Hepatocyte (in vitro differentiated cells): ENCODE results near the gene P4HA3. TPM values are rescaled to one million over a fixed set of nuclear protein-coding genes. Genes with fewer than 3 reads are reported as not detected.

Experiments used
- DNase-seq: peaks from one replicate; pipeline ENCODE4 v3.0.0-alpha.2; 2016; ENCODE audit warnings: low spot score
- H2AFZ ChIP-seq: fragments of 200-600 bp; sonication (generic); 2 replicates; pipeline ENCODE4 v1.6.0; 2016; ENCODE audit warnings: antibody characterized with exemption, mild to moderate bottlenecking
- H3K27ac ChIP-seq: fragments of 200-600 bp; sonication (generic); 2 replicates; pipeline ENCODE4 v1.5.1; 2016; ENCODE audit warnings: mild to moderate bottlenecking
- H3K27me3 ChIP-seq: fragments of 200-600 bp; sonication (generic); 2 replicates; pipeline ENCODE4 v1.6.1; 2016
- H3K36me3 ChIP-seq: fragments of 200-600 bp; sonication (generic); replicated peaks from 2 replicates; pipeline ENCODE4 v1.5.1; 2016; ENCODE audit warnings: low read depth; ENCODE audit not compliant: insufficient read depth
- H3K4me1 ChIP-seq: fragments of 200-600 bp; sonication (generic); 2 replicates; pipeline ENCODE4 v1.5.1; 2016; ENCODE audit warnings: mild to moderate bottlenecking, moderate library complexity; ENCODE audit not compliant: insufficient read depth
- H3K4me2 ChIP-seq: fragments of 200-600 bp; sonication (generic); 2 replicates; pipeline ENCODE4 v1.6.0; 2016
- H3K4me3 ChIP-seq: fragments of 200-600 bp; sonication (generic); 2 replicates; pipeline ENCODE4 v1.5.1; 2016; ENCODE audit warnings: mild to moderate bottlenecking
- H3K79me2 ChIP-seq: fragments of 200-600 bp; sonication (generic); 2 replicates; pipeline ENCODE4 v1.6.0; 2017; ENCODE audit warnings: mild to moderate bottlenecking
- H3K9me2 ChIP-seq: fragments of 200-600 bp; sonication (generic); replicated peaks from 2 replicates; pipeline ENCODE4 v1.6.0; 2017; ENCODE audit warnings: mild to moderate bottlenecking; ENCODE audit not compliant: insufficient read depth
- H3K9me3 ChIP-seq: fragments of 200-600 bp; sonication (generic); 2 replicates; pipeline ENCODE4 v1.5.1; 2016; ENCODE audit warnings: low read depth, mild to moderate bottlenecking
- H4K20me1 ChIP-seq: fragments of 200-600 bp; sonication (generic); 2 replicates; pipeline ENCODE4 v1.6.0; 2016; ENCODE audit warnings: mild to moderate bottlenecking; ENCODE audit not compliant: insufficient read depth, poor library complexity, severe bottlenecking
- CTCF ChIP-seq: fragments of 200-600 bp; sonication (generic); IDR thresholded peaks from 2 replicates; pipeline ENCODE4 v1.5.1; 2016; ENCODE audit warnings: antibody characterized with exemption, mild to moderate bottlenecking; ENCODE audit not compliant: poor library complexity
- EZH2 ChIP-seq: fragments of 200-600 bp; sonication (generic); IDR thresholded peaks from 2 replicates; pipeline ENCODE4 v1.6.1; 2016; ENCODE audit warnings: antibody characterized with exemption, mild to moderate bottlenecking, borderline replicate concordance
- EZH2phosphoT487 ChIP-seq: fragments of 200-600 bp; sonication (generic); IDR thresholded peaks from one replicate; pipeline ENCODE4 v1.6.1; 2018; ENCODE audit warnings: antibody characterized with exemption, mild to moderate bottlenecking, low read depth, moderate library complexity; ENCODE audit not compliant: unreplicated experiment, severe bottlenecking
- WGBS: methylation state at CpG from one replicate; pipeline ENCODE4 v1.1.6; 2016; ENCODE audit warnings: low lambda C conversion rate; ENCODE audit errors: missing lambda C conversion rate; 5-methylcytosine and 5-hydroxymethylcytosine counted together
- polyA plus RNA-seq: library from polyadenylated mRNA; unstranded; fragments of >200 nt; fragmentation: Nextera tagmentation; extraction: Ambion mirVana; gene quantifications from 2 replicates; pipeline ENCODE4 v1.2.1, GENCODE V29; 2016
- total RNA-seq: library from RNA; depleted of rRNA; stranded (reverse); fragments of >200 nt; gene quantifications from 2 replicates; pipeline ENCODE4 v1.2.3, GENCODE V29; 2014

The P4HA3 gene
- total and polyA plus RNA-seq, 2 experiments from 2014 or later, result 1.3 to 2.3 TPM

- WGBS, result 92% methylated on average over 4 of the region's 4 CpGs
- Histone ChIP-seq H3K27me3 (no peaks in the 10 kb centered on the region), H3K4me2 (no peak overlapping the region), H3K79me2 (no peaks in the 10 kb centered on the region), H2AFZ (no peak overlapping the region), H3K9me2 (no peaks in the 10 kb centered on the region), H3K9me3 (no peaks in the 10 kb centered on the region), H3K4me1 (no peaks in the 10 kb centered on the region), H4K20me1 (no peaks in the 10 kb centered on the region), H3K27ac (no peak overlapping the region), H3K4me3 (no peak overlapping the region), H3K36me3 (no peaks in the 10 kb centered on the region)
- TF ChIP-seq CTCF (no peak), EZH2 (no peak), EZH2phosphoT487 (no peak)
- DNase-seq, result no peak
Measured at GRCh38 chr11:74235121-74235520, 76.3 kb downstream of the P4HA3 start.

- no peak for TF ChIP-seq EZH2phosphoT487
- TF ChIP-seq EZH2, result no peak
- no peak for TF ChIP-seq CTCF
- DNase-seq, result no peak
- Histone ChIP-seq H3K9me2 (no peaks in the 10 kb centered on the region), H3K36me3 (no peaks in the 10 kb centered on the region), H3K79me2 (no peaks in the 10 kb centered on the region), H4K20me1 (no peaks in the 10 kb centered on the region), H3K9me3 (no peaks in the 10 kb centered on the region), H3K4me3 (no peak overlapping the region), H3K4me1 (no peaks in the 10 kb centered on the region), H2AFZ (no peak overlapping the region), H3K27ac (no peak overlapping the region), H3K27me3 (no peaks in the 10 kb centered on the region), H3K4me2 (no peak overlapping the region)
- 97% methylated on average over 3 of the region's 3 CpGs for WGBS
Measured at GRCh38 chr11:74233683-74234082, 77.8 kb downstream of the P4HA3 start.

DNA sequence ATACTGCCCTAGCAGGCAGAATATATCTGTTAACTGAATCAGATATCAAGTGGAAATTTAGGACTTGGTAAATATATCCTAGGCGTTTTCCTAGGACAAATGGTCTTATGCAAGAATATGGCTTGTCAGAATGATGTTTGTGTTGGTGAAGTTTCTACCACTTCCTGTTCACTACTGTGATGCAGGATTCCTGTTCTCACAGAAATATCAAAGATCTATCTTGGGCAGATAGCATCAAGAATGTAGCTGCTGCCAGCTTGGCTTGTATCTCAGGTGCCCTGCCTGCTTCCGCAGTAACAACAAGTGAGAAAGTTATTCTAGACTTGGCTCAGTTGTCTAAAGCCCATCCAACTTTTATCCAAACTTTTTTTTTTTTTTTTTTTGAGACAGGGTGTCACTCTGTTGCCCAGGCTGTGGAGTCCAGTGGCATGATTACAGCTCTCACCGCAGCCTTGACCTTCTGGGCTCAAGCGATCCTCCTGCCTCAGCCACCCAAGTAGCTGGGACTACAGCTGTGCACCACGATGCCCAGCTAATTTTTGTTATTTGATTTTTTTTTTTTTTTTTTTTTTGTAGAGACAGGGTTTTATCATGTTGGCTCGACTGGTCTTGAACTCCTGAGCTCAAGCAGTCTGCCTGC is 79.0 kb downstream of the P4HA3 start:
- H3K4me1 ChIP-seq, result no peaks in the 10 kb centered on the region
- no peaks in the 10 kb centered on the region for H3K79me2 ChIP-seq
- H3K27ac ChIP-seq, result no peak overlapping the region
- no peak overlapping the region for H3K4me3 ChIP-seq
- H2AFZ ChIP-seq, result no peak overlapping the region
- no peaks in the 10 kb centered on the region for H3K9me2 ChIP-seq
- H3K36me3 ChIP-seq, result no peaks in the 10 kb centered on the region
- H3K27me3 ChIP-seq, result no peaks in the 10 kb centered on the region
- TF ChIP-seq CTCF, result no peak
- no peak for TF ChIP-seq EZH2
- no peak for TF ChIP-seq EZH2phosphoT487
- 97% methylated on average over 6 of the region's 6 CpGs for WGBS
- no peaks in the 10 kb centered on the region for H3K9me3 ChIP-seq
- no peaks in the 10 kb centered on the region for H4K20me1 ChIP-seq
- no peak overlapping the region for H3K4me2 ChIP-seq
- DNase-seq, result no peak
